Activated gamma-delta T cell treated with Interleukin-2 at 50 U/mL for 16 hours (primary cell): ENCODE data around the gene RGS1.

Experiments used
- DNase-seq: peaks from one replicate; pipeline ENCODE4 v3.0.0-alpha.2; 2020

The RGS1 gene

DNA sequence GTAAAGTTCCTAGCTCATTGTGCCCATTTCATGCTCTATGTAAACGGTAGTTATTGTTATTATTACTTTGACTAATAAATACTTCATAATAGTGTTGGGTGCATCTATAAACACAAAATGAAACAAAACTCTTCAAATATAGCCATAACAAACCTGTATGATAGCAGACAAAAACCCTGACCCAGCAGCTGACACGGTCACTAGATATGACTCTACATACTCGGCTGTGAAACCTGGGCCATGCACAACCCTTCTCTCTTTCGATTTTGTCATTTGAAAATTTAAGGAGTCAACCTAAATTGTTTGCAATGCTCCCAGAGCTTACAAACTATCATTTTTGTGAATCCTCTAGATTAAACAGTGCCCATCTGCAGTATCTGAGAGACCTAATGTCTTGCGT lies 52.3 kb downstream of the RGS1 start:
- DNase-seq: no peak

DNA sequence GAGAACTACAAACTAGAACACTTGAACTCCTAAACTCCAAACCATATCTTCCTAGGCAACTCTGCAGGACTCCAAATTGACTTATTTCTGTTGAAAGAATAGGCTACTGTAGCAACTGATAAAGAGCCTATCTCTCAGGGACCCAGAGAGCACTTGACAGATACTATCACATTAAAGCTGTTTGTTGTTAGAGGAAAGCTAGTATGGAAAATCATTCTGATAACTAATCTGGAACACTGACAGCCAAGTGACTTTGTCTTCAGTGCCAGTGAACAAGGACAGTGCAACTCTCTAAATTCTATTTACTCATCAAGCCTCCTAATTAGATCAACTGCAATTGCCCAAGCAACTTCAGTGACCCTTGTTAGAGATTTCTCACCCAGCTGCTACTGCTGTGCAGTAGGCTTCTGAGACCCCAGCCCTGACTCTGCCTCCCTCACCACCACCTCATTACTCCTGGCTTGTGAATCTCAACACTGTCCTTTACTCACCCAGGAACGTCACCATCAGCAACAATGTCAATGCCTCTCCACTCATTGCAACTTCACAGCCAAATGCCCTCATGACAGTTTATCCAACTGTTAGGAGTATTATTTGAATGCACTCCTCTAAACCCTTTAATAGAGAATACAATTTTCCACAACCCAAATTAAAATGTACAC lies 53.0 kb downstream of the RGS1 start:
- no peak for DNase-seq

DNA sequence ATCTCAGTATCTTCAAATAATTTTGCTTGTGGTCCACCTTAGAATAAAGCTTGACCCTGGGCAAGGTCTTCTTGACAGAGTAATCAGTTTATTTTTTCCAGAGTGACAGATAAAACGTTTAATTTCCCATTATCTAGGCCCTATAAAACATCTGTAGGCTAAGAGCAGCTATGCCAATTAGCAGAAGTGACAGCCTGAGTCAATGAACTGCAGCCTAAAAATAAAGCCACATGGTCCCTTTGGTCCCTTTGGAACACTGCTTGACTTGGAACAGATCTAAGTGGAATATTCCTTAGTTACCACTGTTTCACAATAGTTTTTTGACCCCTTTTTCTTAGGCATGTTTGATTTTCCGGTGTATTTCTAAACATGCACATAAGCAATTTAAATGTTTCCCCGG lies 54.0 kb downstream of the RGS1 start:
- no peak for DNase-seq
